NCI-H1048 (cell line): ENCODE data around the gene MYL10.
"Not testable (repeated sequence)": the region's sequence is repeated elsewhere in the genome, so short reads cannot be mapped to it uniquely, and the experiment has no call there.

ENCODE experiments used
- DNase-seq: peaks from one replicate; lab custom pipeline; 2025; lab: John Stamatoyannopoulos, UW

MYL10 gene

DNA sequence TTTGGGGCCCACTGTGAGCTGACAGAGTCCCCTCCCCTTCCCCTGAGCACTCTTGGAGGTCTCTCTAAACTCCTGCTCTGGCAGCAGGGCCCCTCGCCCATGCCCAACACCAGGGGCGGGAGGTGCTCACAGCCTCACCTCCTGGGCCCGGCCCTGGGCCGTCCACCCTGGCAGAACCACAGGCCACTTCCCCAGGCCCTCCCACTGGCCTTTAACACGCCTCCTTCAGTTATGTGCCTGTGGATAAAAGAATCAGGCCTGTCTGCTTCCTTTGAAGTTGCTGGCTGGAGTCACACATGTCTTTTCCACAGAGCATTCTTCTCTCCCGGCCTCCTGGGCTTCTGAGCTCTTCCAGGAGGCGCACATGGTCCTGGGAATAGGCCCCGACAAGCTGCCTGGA lies 10.2 kb downstream of the MYL10 start:
- DNase-seq = no peak

DNA sequence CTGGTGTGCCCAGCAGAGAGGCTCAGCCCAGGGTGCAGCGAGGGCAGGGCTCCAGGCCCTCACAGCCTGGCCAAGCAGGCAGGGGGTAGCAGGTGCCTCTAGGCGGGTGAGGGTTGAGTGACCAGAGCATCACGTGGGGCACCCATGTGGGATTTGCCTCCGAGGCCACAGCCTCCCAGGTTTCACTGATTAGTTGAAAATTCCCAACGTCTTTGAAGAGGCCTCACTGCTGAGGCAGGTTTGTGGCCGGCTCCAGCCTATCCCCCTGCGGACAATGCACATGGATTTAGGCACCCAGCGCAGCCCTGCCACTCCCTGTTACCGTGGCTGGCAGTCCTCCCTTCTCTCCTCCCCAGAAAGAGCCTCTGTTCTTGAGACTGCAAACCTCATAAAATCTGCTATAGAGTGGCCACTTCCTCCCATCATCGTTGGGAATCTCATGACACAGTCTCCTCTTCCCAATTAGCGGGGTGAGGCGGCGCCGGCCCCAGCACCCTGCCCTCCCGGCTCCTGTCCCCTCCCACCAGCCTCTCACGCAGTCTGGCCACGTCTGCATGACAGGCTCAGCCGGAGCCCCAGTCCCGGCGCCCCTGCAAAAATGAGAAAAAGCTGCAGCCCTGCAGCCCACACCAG lies 10.8 kb downstream of the MYL10 start:
- DNase-seq = no peak

DNA sequence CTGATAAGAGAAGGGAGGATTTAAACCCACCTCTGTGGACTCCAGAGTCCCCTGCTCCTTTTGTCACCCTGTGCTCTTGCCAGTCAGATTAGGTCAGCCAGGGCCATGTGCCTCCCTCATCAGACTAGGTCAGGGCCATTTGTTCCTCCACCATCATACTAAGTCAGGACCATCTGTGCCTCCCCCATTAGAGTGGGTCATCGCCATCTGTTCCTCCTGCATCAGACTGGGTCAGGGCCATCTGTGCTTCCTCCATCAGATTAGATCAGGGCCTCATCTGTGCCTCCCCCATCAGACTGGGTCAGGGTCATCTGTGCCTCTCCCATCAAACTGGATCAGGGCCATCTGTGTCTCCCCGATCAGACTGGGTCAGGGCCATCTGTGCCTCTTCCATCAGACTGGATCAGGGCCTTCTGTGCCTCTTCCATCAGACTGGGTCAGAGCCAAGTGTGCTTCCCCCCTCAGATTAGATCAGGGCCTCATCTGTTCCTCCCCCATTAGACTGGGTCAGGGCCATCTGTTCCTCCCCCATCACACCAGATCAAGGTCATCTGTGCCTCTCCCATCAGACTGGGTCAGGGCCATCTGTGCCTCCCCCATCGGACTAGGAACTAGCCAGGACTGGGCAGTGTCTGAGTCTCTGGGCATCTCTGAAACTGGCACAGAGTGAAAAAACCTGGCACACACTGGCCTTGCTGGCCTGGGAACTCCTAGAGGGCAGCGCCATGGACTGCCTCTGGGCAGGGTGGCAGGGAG lies 11.5 kb downstream of the MYL10 start:
- no peak for DNase-seq

DNA sequence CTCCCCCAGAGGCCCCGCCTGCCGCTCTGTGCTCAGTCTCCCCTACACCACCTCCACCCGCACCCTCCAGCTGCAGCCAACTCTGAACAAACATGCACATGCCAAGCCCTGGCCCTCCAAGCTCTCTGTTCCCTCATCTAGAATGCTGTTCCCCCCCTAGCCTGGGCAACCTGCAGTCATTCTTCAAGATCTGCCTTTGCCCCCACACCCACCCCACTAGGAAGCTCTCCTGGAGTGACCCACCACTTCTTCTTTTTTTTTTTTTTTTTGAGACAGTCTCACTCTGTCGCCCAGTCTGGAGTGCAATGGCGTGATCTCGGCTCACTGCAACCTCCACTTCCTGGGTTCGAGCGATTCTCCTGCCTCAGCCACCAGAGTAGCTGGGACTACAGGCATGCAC lies 13.7 kb downstream of the MYL10 start:
- DNase-seq = no peak

DNA sequence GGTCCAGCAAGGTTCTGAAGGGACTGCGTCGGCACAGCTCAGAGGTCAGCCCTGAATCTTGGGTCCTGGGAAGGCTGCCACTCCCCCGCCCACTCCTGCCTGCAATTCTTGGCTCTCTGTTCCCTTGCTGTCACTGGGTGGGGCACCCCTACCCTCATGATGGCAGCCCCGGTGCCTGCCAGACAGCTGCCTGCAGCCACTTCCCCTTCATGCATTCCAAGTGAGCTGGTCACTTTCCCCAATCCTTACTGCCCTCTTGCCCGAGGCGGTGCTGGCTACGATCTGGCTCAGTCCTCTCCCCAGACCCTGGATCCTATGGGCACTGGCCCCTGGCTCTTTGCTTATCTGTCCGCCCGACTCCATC lies 14.2 kb downstream of the MYL10 start:
- DNase-seq = no peak

DNA sequence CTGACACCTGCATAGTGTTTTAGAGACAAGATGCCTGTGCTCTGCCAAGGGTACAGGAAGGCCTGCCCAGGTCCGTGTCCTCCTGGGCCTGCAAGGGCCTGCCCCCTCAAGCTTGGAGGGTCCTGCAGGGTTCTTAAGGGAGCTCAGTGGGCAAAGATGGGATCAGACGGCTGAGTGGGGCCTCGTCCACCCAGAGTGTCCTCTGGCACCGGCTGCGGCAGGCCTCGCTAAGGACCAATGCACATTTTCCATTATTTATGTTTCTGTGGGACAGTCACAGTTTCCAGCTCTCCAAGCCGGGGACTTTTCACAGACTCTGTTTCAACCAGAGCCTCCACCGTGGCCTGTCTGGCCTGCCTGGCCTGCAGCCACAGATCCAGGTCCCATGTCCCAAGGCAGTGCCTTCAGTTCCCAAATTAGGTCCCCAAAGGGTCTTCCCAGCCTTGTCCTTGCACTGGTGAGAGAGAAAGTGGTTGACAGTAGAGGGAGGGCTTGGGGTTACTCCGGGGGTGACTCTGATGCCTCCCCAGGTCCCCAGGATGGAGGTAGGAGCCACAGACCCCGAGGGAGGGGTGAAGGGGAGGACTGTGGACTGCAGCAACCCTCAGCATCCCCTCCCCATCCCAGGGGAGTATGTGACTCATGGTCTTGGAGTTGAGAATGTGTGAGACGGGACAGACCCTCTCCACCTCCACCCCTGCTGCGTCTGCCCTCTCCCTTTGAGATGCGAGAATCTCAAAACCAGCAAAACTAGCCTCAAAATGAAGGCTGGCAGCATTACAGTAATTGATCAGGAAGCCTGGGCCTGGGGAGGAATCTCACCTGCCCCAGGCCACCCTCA lies 14.8 kb downstream of the MYL10 start:
- DNase-seq = no peak

DNA sequence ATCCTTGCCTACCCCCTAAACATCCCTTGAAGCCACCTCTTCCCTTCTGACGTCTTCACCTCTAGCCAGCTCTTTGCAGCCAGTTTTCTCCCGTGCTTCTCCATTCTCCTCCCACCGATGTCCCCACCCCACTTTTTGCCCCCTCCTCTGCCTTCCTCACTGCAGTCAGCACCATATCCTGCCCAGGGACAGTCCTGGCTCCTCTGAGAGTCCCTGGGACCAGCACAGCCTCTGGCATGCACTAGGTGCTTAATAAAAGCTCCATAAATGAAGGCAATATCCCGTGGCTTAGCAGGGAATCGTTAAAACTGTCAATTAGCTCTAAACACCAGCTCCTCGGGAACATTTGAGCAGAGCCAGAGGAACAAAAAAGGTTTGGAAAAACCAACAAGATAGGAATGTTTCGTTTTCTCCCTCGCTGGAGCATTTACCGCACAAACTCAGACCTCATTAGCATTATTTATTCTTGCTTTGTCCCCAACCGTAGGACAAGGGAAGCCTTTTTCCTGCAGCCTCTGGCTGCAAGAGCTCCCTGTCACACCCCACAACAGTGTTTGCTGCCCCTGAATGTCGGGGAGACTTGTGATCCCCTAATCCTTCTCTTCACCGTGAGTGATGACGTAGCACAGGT lies 16.1 kb downstream of the MYL10 start:
- no peak for DNase-seq

DNA sequence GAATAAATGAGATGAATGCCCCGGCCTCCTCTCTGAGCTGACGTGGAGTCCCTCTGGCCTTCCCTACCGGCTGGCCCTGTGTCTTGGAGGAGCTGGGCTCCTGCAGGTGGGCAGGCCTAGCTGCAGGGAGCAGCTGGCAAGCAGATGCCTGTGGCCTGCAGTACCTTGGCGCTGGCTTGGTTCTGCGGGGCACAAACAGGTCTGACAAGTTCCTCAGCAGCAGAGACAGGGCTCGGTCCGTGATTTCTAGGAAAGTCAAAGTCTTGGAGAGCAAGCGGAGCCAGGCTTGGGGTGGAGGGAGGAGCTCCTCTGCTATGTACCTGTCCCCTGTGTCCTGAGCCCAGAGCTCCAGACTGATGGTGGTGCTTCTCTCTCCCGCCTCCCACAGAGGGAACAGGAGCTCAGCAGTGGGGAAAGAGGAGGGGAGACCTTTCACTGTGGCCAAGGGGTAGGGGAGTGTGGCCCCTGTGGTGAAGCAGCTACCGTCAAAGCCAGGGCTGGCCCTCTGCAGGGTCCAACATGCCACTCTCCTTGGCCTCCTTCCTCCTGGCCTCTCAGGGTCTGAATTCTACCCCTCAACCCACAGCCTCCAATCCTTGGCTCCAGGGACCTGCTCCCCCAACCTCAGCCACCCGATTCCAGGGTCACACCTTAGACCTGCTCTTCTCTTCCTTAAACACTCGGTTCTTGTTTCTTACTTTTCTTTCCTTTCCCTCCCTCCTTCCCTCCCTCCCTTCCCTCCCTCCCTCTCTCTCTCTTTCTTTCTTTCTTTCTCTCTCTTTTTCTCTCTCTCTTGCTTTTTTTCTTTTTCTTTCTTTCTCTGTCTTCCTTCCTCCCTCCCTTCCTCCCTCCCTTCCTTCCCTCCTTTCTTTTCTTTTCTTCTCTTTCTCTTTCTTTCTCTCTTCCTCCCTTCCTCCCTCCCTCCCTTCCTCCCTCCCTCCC lies 20.1 kb downstream of the MYL10 start:
- no peak for DNase-seq

DNA sequence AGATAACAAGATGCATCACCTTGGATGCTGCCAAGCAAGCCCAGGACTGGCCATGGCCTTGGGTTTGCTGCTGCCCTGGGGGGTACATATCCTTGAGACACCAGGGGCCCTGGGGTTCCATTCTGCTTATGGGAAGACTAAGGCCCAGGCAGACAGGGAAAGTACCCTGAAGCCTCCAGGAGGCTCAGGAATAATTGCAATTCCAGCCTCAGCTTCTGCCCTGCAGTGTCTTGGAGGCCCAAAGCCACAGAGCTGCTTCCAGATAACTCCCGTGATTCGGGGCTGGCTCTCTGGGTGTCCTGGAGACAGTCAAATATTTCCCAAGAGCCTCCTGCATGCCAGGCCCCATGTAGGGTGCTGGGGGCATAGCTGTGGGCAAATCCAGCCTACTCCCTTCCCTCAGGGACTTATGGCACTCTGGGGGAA lies 22.6 kb downstream of the MYL10 start:
- no peak for DNase-seq

DNA sequence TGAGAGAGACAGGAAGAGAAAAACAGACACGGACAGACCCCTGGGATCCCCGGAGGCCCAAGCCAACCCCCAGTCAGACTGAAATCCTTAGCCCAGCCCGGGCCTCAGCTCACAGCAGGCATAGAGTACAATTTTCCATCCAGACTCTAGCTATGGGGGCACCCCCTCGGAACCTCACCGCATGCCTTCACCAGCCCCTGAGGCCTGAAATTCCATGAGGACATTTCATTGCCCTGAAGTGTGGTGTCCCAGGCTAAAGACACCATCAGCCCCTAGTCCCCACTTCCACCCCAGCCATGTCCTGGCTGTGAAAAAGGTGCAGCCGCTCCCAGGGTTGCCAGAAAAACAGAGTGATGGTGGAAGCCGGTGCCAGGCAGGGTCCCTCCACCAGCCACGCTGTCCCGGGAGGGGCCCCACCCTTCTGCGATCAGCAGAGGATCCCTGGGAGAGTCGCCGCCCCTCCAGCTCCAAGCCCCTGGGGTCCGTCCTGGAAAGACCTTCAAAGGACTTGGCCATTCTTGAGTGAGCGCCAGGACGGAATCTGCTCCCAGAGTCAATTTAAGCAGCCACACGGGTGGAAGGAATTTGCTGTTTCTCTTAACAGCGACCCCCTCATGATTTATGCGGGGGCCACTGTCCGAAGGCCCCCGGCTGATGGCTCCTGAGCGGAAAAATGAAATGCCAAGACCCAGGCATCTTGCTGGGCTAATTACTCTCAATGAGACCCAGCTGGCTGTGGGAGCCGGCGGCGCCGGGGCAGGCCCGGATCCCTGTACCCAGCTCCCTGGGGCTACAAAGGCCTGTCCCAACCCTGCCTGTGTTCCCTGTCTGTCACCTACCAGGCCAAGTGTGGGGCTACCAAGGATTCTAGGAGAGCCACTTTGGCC lies 23.2 kb downstream of the MYL10 start:
- DNase-seq = no peak

DNA sequence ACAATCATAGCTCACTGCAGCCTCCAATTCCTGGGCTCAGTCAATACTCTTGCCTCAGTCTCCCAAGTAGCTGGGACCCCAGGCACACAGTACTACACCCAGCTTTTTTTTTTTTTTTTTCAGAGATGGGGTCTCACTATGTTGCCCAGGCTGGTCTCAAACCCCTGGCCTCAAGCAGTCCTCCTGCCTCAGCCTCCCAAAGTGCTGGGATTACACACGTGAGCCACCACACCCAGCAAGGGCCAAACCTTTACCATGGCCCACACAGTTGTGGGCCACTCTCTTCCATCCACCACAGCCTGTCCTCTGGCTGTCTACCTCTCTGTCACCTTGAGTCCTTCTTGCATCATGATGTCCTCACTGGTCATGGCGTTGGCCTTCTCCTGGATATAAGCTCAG lies 24.2 kb downstream of the MYL10 start:
- not testable (repeated sequence) for DNase-seq

DNA sequence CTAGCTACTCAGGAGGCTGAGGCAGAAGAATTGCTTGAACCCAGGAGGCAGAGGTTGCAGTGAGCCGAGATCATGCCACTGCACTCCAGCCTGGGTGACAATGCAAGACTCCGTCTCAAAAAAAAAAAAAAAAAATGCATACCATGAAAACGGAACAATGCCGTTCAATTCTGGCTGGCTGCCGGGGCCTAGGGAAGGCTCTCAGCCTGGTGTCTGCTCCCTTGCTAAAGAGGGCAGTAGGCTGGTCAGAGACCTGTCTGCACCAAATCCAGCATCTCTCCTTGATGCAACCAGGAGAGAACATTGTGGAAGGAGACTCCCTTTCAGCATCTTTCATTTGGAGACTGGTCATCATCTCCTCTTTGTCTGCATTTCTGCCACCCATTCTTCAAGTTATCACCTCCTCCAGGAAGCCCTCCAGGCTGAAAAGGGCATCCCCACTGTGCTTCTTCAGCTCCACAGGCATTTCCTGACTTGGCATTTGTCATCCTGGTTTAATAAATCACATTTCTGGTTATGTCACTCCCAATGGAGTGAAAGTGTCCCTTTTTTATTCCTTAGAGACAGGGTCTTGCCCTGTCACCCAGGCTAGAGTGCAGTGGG lies 24.7 kb downstream of the MYL10 start:
- no peak for DNase-seq

DNA sequence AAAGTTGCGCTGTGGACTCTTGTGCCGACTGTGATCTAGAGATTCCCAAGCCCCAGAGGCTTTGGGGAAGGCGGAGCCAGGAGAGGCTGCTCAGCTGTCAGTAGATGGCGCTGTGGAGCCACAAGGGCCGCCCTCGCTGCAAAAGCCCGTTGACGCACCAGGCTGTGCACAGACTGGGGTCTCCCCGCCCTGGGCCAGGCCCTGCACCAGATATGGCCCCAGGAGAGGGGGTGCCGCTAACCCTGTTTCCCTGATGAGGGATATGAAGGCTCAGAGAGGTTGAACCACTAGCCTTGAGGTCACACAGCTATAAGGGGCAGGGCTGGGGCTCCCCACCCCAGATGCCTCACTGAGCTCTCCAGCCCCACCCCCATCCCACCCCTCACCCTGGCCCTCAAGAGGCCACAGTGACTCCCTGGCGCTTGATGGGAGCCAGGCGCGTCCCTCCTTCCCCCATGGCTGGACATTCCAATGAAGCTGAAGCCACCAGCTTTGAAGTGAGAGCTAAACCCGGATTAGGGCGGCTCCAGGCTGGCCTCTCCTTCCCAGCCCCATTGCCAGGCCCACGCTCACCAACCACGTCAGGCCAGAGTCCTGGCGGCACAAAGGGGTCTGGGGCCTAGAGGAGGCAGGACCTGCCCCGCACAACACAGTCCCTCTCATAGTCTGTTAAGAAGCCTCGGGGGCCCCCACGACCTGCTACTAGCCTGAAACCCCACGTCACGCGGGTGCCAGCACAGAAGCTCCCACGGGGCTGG lies 26.4 kb downstream of the MYL10 start:
- peak; percentile 2 for DNase-seq

DNA sequence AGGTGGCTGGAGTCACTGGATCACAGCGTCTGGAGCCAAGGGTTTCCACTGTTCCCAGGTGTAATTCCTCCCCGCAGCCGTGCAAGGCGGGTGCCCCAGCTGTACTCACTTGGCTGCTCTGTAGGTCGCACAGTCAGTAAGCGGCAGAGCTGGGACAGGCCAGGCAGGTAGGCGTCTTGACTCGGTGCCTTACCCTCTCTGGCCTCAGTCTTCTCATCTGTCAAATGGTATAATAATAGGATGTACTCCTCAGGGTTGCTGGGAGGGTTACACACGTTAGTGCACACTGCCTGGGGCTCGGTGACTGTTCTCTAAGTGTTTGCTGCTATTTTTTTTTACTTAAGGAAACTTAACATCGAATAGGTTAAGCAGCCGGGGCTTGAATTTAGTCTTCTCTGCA lies 27.0 kb downstream of the MYL10 start:
- no peak for DNase-seq

DNA sequence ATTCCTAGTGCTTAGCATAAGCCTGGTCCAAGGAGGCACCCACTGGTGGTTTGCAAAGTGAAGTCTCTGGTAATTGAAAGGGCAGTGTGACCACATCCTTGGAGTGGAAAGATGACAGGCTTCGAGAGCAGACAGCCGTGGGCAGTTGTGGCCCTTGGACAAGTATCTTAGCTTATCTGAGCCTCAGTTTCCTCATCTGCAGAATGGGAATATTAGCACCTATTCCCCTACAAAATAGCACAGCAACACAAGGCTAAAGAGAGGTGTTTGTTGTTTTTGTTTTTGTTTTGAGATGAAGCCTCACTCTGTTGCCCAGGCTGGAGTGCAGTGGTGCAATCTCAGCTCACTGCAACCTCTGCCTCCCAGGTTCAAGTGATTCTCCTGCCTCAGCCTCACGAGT lies 29.3 kb downstream of the MYL10 start:
- DNase-seq = no peak

DNA sequence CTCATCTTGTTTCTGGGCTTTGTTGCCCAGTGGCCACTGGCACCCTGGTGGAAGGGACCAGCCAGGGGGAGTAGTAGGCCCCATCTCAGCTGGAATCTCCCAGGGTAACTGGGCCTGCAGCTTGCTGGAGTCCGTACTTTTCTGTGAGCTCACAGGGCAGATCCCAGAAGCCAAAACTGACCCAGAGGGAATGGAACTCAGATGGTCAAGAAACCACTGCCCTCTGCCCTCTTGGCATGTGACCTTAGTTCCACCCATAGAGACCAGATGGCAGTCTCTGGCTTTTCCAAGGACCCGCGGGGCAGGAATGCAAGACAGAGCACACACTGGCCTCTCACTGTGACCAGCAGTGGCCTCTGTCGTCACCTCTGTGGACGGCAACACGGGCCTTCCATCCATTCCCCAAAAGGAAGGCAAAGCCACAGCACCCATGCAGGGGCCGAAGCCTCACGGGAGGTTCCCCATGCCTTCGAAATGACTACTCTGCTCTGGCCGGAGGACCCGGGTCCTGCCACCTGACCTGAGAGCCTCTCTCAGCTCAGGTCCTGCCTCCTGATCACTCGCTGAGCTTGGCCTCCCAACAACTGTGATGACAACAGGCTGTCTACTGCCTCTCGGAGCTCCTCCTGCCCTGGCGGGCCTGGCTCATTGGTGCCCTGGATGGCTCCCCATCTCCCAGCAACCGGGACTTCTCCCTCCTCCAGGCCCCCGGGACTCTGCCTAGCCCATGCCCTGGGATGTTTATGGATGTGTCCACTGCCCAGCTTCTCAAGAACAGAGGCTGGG lies 29.9 kb downstream of the MYL10 start:
- no peak for DNase-seq

DNA sequence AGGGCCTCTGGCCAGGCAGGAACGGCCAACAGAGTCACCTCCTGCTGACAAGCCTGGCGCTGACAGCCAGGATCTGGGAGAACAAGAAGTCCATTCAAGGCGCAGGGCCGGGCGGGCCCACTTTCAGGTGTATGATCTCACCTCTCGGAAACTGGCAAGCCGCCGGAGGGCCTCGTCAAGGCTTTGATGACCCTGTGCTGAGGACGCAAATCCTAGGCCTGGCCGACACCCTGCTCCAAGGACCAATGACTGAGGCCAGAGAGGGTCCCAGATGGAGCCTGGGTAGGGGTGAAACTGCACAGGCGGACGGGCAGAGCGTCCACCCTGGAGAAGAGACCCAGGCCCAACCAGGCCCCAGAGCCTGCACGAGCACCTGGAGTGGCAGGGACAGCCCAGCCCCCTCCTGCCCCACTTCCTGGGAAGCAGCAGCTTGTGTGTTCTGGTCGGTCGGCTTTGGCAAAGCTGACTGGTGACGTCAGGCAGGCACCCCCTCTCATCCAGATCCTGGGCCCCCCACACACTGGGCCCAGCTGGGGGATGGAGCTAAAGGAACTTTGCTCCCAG lies 30.6 kb downstream of the MYL10 start:
- no peak for DNase-seq

DNA sequence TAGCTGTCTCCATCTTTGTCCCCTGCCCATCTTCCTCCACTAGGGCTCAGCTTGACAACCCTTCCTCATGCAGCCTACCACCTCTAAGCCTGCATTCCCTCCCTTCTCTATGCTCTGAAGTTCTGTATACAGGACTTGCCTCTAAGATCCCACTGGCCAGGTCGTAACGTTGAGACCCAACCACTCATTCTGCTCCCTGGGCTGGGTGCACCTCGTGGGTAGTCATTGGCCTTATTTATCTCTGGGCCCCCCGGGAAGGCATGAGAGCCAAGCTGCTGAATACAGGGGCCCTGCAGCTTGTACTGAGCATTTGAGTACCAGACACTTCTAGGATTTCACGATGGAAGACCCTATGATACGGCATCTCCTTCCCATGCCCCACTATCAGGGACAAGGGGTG lies 31.2 kb downstream of the MYL10 start:
- DNase-seq = no peak
